Skeletal muscle tissue (tissue), 4 donors: ENCODE results near the gene GLTP. TPM values are rescaled to one million over a fixed set of nuclear protein-coding genes. Genes with fewer than 3 reads are reported as not detected.
"Not testable (repeated sequence)": the region's sequence is repeated elsewhere in the genome, so short reads cannot be mapped to it uniquely, and the experiment has no call there.

Source experiments
- H3K27ac ChIP-seq: one replicate; pipeline ENCODE4 v1.7.0; 2013; ENCODE audit warnings: mild to moderate bottlenecking, low read depth, low read length, inconsistent platforms
- H3K27me3 ChIP-seq, 3 donors: one replicate each; pipeline ENCODE4 v1.7.0; 2013; ENCODE audit warnings: low read length in 3 of 3; ENCODE audit not compliant: control insufficient read depth in 3 of 3, insufficient read depth in 3 of 3
- H3K36me3 ChIP-seq, 3 donors: one replicate each; pipeline ENCODE4 v1.7.0; 2013; ENCODE audit warnings: low read length in 3 of 3; ENCODE audit not compliant: control insufficient read depth in 3 of 3, insufficient read depth in 3 of 3
- H3K4me1 ChIP-seq, 3 donors: one replicate each; pipeline ENCODE4 v1.7.0; 2013; ENCODE audit warnings: low read length in 3 of 3, mild to moderate bottlenecking in 3 of 3; ENCODE audit not compliant: control insufficient read depth in 3 of 3, insufficient read depth in 3 of 3
- H3K4me3 ChIP-seq, 3 donors: one replicate each; pipeline ENCODE4 v1.7.0; 2013; ENCODE audit warnings: low read length in 3 of 3
- H3K9ac ChIP-seq, 3 donors: one replicate each; pipeline ENCODE4 v1.7.0; 2013; ENCODE audit warnings: low read length in 3 of 3, mild to moderate bottlenecking in 3 of 3, moderate library complexity in 2 of 3, low read depth in 1 of 3
- H3K9me3 ChIP-seq, 3 donors: one replicate each; pipeline ENCODE4 v1.7.0; 2013; ENCODE audit warnings: low read length in 3 of 3; ENCODE audit not compliant: control insufficient read depth in 3 of 3
- total RNA-seq: library from RNA; depleted of rRNA; stranded (reverse); fragments of >200 nt; gene quantifications from one replicate; pipeline ENCODE4 v1.2.3, GENCODE V29; 2014
- donor health status: Osteomylitis.

Gene GLTP
- total RNA-seq, 1 donor from 2014 or later, result 18.3 TPM

- no peaks in the 10 kb centered on the region for H3K9me3 ChIP-seq
- peaks cover 0 to 8% (median 2%) of the 10 kb centered on the region in 3 donors for H3K4me1 ChIP-seq
- no peak overlapping the region for H3K9ac ChIP-seq
- no peak overlapping the region for H3K4me3 ChIP-seq
- peaks cover 0 to 7% (median 3%) of the 10 kb centered on the region in 3 donors for H3K27me3 ChIP-seq
- H3K36me3 ChIP-seq, result no peaks in the 10 kb centered on the region
- H3K27ac ChIP-seq, result no peak overlapping the region
Measured at GRCh38 chr12:109892748-109893147, 12.4 kb upstream of the GLTP start.

- H3K4me3 ChIP-seq, result no peak overlapping the region
Measured at GRCh38 chr12:109892165-109892715, 11.9 kb upstream of the GLTP start.

GRCh38 chr12:109891731-109892130 lies 11.4 kb upstream of the GLTP start:
- not testable (repeated sequence) for H3K9me3 ChIP-seq, H3K36me3 ChIP-seq, H3K4me1 ChIP-seq, H3K27ac ChIP-seq, H3K9ac ChIP-seq, H3K27me3 ChIP-seq, H3K4me3 ChIP-seq

More at GRCh38 chr12:109892165-109892715, 11.9 kb upstream of the GLTP start:
- Histone ChIP-seq H3K9me3 (no peaks in the 10 kb centered on the region), H3K4me1 (peaks cover 0 to 8% (median 2%) of the 10 kb centered on the region in 3 donors), H3K27me3 (peaks cover 0 to 7% (median 3%) of the 10 kb centered on the region in 3 donors), H3K9ac (no peak overlapping the region), H3K36me3 (no peaks in the 10 kb centered on the region), H3K27ac (no peak overlapping the region)

GRCh38 chr12:109890620-109891170 lies 10.4 kb upstream of the GLTP start:
- peaks cover 0 to 8% (median 2%) of the 10 kb centered on the region in 3 donors for H3K4me1 ChIP-seq
- H3K27me3 ChIP-seq, result peaks cover 0 to 7% (median 3%) of the 10 kb centered on the region in 3 donors
- no peak overlapping the region for H3K27ac ChIP-seq
- no peak overlapping the region for H3K4me3 ChIP-seq
- no peak overlapping the region for H3K9ac ChIP-seq
- no peaks in the 10 kb centered on the region for H3K36me3 ChIP-seq
- no peaks in the 10 kb centered on the region for H3K9me3 ChIP-seq

- H3K4me1 ChIP-seq, result peaks cover 0 to 8% (median 2%) of the 10 kb centered on the region in 3 donors
- peak overlapping the region; percentile 40 for H3K27ac ChIP-seq
- no peak overlapping the region for H3K4me3 ChIP-seq
- peaks cover 0 to 7% (median 3%) of the 10 kb centered on the region in 3 donors for H3K27me3 ChIP-seq
- no peak overlapping the region for H3K9ac ChIP-seq
- no peaks in the 10 kb centered on the region for H3K9me3 ChIP-seq
- no peaks in the 10 kb centered on the region for H3K36me3 ChIP-seq
Measured at GRCh38 chr12:109888179-109889020, 8.1 kb upstream of the GLTP start.

- H3K27me3 ChIP-seq, result no peaks in the 10 kb centered on the region
- H3K36me3 ChIP-seq, result no peaks in the 10 kb centered on the region
- no peak overlapping the region for H3K27ac ChIP-seq
Measured at GRCh38 chr12:109885616-109886015, 5.3 kb upstream of the GLTP start.

GRCh38 chr12:109883461-109883860 lies 3.1 kb upstream of the GLTP start:
- H3K27ac ChIP-seq, result no peak overlapping the region
- no peak overlapping the region for H3K9ac ChIP-seq
- H3K36me3 ChIP-seq, result no peaks in the 10 kb centered on the region
- H3K27me3 ChIP-seq, result no peaks in the 10 kb centered on the region
- no peaks in the 10 kb centered on the region for H3K9me3 ChIP-seq
- no peak overlapping the region for H3K4me3 ChIP-seq
- H3K4me1 ChIP-seq, result peaks cover 19 to 20% (median 20%) of the 10 kb centered on the region in 3 donors

More at GRCh38 chr12:109885616-109886015, 5.3 kb upstream of the GLTP start:
- Histone ChIP-seq H3K4me3 (no peak overlapping the region), H3K9ac (no peak overlapping the region), H3K9me3 (no peaks in the 10 kb centered on the region), H3K4me1 (peaks cover 6 to 12% (median 6%) of the 10 kb centered on the region in 3 donors)

GRCh38 chr12:109881752-109882151 lies 1.4 kb upstream of the GLTP start:
- Histone ChIP-seq H3K4me1 (peaks cover 20 to 26% (median 23%) of the 10 kb centered on the region in 3 donors), H3K27me3 (no peaks in the 10 kb centered on the region), H3K9ac (no peak overlapping the region), H3K36me3 (no peaks in the 10 kb centered on the region), H3K9me3 (no peaks in the 10 kb centered on the region), H3K4me3 (no peak overlapping the region), H3K27ac (no peak overlapping the region)

- peak overlapping the region; percentile 63 to 78 (median 77) for H3K4me3 ChIP-seq
- H3K36me3 ChIP-seq, result no peaks in the 10 kb centered on the region
- H3K4me1 ChIP-seq, result peaks cover 20 to 26% (median 23%) of the 10 kb centered on the region in 3 donors
- H3K27ac ChIP-seq, result no peak overlapping the region
- H3K9ac ChIP-seq, result peak overlapping the region; percentile 28 to 80 (median 75)
- H3K9me3 ChIP-seq, result no peaks in the 10 kb centered on the region
- H3K27me3 ChIP-seq, result no peaks in the 10 kb centered on the region
Measured at GRCh38 chr12:109880938-109881337, 597 bp upstream of the GLTP start.
